Fibroblast of gingiva (primary cell): ENCODE measurements around the gene HIRIP3.
"Not testable (repeated sequence)": the region's sequence is repeated elsewhere in the genome, so short reads cannot be mapped to it uniquely, and the experiment has no call there.

Experiments used
- DNase-seq: peaks from one replicate; pipeline ENCODE4 v3.0.0-alpha.2; 2011; ENCODE audit warnings: low read depth

Gene HIRIP3

DNA sequence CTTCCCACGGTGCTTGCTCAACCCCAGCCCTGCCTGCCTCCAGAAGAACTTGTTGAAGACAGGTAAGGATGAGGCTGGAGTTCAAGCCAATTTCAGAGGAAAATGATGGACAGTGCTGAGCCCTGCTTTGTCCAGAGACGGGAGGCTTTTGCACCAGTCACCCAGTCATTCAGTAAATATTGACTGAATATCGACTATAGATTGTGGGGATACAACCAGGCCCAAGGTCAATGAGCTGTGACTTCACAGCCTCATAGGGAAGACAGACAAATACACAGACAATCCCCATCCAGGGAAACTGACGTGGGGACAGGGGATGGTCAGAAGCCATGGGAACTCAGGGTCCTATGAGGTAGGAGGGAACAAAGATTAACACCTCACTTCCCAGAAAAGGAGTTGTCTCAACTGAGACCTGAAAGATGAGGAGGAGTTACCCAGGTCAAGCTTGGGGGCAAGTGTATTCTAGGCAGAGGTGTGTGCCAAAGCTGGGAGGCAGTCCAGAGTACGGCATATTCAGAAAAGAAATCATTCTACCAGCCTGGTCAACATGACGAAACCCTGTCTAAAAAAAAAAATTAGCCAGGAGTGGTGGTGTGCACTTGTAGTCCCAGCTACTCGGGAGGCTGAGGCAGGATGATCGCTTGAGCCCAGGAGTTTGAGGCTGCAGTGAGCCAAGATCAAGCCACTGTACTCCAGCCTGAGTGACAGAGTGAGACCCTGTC lies 21.3 kb upstream of the HIRIP3 start:
- no peak for DNase-seq

DNA sequence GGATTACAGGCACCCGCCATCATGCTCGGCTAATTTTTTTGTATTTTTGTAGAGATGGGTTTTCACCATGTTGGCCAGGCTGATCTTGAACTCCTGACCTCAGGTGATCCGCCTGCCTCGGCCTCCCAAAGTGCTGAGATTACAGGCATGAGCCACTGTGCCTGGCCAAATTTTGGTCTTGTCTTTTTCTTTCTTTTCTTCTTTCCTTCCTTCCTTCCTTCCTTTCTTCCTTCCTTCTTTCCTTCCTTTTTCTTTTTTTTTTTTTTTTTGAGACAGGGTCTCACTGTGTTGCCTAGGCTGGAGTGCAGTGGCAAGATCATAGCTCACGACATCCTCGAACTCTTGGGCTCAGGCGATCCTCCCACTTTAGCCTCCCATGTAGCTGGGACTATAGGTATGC lies 20.0 kb upstream of the HIRIP3 start:
- not testable (repeated sequence) for DNase-seq

DNA sequence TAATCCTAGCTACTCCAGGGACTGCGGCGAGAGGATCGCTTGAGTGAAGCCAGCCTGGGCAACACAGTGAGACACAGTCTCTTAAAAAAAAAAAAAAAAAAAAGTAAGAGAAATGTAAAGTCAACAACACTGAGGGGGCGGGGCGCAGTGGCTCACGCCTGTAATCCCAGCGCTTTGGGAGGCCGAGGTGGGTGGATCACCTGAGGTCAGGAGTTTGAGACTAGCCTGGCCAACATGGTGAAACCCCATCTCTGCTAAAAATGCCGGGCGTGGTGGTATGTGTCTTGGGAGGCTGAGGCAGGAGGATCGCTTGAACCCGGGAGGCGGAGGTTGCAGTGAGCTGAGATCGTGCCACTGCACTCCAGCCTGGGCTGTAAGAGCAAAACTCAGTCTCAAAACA lies 17.2 kb upstream of the HIRIP3 start:
- not testable (repeated sequence) for DNase-seq

DNA sequence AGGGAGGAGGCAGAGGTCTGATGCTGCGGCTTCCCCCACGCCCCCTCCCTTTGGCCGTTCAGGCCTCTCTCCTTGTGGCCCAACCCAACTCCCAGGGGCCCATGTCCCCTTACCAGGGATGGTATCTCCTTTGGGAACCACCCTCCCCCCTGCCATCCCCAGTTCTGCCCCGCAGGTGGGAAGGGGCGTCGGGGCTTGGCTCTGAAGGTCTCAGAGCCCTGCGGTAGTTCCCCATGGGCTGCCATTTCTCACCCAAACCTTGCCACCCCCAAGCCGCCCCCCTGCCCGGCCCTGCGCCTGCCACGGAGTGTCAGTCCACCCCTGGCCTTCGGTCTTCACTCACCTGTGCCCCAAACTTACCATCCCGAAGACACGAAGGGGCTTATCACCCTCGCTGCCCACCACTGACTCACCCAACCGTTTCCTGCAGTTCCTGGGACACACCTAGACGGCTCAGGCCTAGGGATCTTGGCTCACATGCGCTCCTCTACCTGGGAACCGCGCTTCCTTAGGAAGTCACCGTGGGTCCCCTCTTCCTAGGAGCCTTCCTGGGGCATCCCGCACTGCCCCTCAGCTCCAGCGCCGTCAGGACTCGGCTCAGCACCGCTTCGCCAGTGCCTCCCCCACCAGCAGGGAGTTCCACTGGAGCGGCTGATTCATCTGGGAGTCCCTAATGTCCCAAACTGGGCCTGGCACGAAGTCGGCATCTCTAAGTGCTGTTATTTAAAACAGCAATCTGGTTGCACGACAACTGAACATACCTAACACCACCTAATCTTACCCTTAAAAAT lies 16.5 kb upstream of the HIRIP3 start:
- no peak for DNase-seq

- no peak for DNase-seq
Measured at GRCh38 chr16:30010844-30011713, 15.7 kb upstream of the HIRIP3 start, which contains the start of gene DOC2A. TSS of gene DOC2A (minus strand) at chr16:30011027. CDS start at chr16:30010222, 805 bp downstream.

DNA sequence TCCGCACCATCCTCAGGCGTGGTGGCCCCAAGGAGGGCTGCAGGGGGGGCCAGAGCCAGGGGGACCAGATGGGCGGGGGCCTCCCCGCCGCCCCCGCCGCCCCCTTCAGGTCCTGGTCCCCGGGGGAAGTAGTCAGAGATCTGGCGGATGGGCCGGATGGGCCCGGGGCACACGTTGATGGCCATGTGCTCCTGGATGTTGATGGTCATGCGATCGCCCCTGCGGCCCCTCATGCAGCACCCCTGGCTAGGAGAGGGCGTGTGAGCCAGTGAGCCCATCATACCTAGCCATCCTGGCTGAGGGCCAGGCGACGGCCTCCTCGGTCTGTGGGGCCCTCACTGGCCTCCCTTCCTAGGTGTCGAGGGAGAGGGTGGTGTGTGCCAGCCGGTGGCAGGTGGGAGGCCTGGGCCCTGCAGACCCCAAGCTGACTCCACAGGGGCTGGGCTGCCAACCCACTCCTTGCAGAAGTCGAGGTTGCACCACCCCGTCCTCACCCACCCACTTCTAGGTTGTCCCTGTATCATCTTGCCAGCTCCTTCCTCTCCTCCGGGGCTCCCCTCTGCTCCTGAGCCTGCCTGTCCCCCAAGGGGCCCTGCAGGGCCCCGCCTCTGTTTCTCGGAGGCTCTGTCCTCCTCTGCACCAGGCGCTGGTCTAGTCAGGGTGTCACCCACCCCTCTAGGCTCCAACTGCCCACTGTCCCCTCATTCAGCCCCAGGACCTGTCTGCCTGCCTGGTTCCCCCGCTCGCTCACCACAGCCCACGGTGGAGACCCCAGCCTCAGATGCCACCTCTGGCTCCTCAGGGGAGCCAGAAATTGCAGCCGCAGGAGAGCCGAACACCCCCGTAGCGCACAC lies 14.8 kb upstream of the HIRIP3 start:
- no peak for DNase-seq

DNA sequence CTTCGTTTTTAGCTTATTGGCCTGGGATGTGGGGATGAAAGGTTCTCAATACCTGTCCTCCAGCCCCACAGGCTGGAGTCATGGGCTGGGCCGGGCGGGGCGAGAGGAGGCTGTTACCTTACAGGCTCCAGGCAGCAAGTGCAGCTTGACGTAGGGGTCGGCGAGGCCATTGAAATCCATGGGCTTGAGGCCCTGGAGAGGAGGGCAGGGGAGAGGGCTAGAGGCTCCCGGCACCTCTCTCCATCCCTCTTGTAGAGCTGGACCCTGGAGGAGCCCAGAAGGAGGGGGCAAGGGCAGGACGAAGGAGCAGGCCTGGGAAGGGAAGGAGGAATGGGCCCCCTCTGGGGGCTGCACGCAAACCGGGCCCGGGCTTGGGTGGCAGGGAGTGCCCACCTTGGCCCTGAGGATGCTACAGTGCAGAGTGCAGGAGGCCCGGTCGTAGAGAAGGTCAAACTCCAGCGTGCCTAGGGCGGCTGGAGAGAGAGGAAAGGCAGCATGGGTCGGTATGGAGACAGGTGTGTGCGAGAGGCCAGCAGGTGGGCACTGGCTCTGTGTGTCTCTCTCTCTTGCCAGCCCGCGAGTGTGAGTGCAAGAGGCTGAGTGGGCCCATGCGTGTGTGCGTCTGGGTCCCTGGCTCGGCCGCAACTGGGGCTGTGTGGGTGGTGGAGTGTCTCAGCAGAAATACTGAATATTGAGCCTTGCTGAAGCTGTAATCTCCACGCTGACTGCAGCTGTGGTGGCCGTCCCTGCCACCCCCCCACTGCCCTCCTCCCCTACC lies 13.9 kb upstream of the HIRIP3 start:
- no peak for DNase-seq

DNA sequence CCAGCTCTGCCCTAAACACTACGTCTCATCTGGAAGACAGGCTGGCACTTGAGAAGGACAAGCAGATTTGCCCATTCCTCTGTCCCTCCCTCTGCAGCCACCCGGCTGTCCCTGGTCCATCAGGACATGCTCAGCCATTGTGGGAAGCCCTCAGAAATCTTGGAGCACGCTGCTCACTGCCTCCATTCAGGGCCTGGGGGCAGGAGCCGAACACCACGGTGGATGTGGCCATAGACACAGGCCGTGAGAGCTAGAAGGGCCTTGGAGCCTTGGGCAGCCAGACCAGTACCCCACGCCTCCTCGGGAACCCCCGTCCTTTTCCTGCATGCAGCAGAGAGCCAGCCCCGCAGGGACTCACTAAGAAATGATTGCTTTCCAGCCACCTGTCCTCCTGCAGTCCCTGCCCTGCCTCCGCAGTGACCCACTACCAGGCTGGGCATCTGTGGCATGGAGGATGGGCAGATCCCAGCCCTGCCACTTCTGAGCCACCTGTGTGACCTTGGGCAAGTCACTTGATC lies 12.0 kb upstream of the HIRIP3 start:
- DNase-seq: no peak

GRCh38 chr16:30006659-30007377 lies 11.4 kb upstream of the HIRIP3 start:
- no peak for DNase-seq

GRCh38 chr16:30006095-30006473 lies 10.7 kb upstream of the HIRIP3 start:
- DNase-seq: no peak

DNA sequence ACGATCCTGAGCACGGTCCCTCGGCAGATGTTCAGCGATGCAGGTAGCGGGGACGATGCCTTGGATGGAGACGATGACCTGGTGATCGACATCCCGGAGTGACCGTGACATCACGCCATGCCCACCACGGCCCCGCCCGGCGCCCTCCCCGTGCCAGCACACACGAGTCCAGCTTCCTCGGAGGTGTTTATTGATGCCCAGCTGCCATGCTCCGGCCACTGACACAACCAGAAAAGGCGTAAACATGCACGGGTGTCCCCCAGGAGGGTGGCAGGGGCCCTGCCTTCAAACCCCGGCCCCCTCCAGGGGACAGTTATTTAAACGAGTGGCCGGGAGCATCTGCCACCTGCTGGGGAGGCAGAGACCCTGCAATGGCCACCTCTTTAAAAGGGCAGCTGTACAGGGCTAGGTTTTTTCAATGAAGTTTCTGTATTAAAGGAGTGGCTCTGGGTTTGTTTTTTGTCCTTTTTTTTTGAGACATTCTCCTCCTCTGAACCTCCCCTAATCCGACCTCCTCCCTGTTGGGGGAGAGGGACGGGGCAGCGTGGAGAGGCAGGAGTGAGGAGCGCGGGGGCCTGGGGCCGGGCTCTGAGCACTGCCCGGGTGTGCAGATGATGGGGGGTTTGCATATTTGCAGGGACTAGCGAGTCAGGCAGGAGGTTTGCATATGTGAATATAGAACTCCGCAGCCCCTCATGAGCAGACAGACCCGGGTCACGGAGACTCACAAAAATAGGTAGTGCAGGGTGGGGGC lies 10.1 kb upstream of the HIRIP3 start:
- DNase-seq: peak; percentile 22

- no peak for DNase-seq
Measured at GRCh38 chr16:30004811-30005242, 9.4 kb upstream of the HIRIP3 start.

- no peak for DNase-seq
Measured at GRCh38 chr16:30004424-30004776, 9.0 kb upstream of the HIRIP3 start.

- DNase-seq: no peak
Measured at GRCh38 chr16:30003670-30004423, 8.4 kb upstream of the HIRIP3 start.

GRCh38 chr16:30002614-30003346 lies 7.4 kb upstream of the HIRIP3 start:
- DNase-seq: no peak

GRCh38 chr16:30000735-30001631 lies 5.6 kb upstream of the HIRIP3 start:
- no peak for DNase-seq

- no peak for DNase-seq
Measured at GRCh38 chr16:29999605-30000004, 4.2 kb upstream of the HIRIP3 start.
